HL-60 (cell line): ENCODE results near the gene EMX2.

Source experiments
- CTCF ChIP-seq: IDR thresholded peaks from one replicate; pipeline ENCODE4 v1.5.1; 2011; ENCODE audit warnings: low read length, control low read depth, inconsistent platforms; ENCODE audit not compliant: insufficient read depth
- POLR2AphosphoS5 ChIP-seq: IDR thresholded peaks from 2 replicates; pipeline ENCODE4 v1.6.1; 2012; ENCODE audit warnings: low read depth
- REST ChIP-seq: IDR thresholded peaks from 2 replicates; pipeline ENCODE4 v1.6.1; 2012; ENCODE audit warnings: low read depth; ENCODE audit not compliant: insufficient replicate concordance

DNA sequence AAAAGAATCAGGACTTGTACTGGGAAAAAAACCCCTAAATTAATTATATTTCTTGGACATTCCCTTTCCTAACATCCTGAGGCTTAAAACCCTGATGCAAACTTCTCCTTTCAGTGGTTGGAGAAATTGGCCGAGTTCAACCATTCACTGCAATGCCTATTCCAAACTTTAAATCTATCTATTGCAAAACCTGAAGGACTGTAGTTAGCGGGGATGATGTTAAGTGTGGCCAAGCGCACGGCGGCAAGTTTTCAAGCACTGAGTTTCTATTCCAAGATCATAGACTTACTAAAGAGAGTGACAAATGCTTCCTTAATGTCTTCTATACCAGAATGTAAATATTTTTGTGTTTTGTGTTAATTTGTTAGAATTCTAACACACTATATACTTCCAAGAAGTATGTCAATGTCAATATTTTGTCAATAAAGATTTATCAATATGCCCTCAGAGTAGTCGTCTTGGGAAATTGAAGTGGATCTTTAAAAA is 6.6 kb downstream of the EMX2 start:
- TF ChIP-seq CTCF (no peak), POLR2AphosphoS5 (no peak), REST (no peak)
